T-helper 1 cell (primary cell): ENCODE measurements around the gene IQCH.

ENCODE experiments used
- DNase-seq, 5 donors: peaks; one replicate each; pipeline ENCODE4 v3.0.0-alpha.2; 2012 to 2020

Gene IQCH

DNA sequence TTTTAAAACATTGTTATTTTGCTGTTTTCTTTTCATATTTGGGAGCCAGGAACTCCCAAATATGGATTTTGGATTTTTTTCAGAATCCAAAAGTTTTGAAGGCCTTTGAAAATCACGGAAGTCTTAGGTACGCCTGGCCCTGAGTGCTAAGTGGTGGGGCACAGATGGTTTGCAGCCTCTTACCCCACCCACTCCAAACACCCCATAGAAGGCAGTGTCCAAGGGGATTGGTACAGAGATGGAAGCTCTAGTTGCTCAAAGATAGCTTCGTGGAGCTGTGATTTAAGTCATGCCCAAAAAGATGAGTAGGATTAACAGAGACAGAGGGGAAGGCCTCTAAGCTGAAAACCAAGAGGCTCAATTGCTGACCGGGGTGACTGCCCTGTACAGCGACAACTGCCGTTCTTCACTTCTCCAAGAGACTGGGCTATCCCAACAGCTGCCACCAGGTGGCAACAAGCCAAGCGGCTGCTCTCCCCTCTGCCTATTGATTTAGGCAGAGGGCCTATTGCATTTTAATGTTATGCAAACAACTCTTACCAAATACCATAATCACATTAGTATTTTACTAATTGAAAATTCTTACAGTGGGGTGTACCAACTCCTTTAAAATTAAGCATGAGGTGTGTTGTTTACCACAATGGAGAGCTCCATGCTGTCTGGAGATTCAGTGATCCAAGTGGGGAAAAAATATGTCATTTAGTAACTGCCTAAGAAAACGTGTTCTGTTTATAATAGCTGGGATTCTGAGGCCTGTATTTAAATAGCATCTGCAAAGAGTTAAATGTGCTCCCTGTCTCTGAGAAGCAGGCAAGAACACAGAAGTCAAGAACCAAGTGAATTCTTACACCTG, 202.3 kb downstream of the IQCH start:
- DNase-seq = peak; percentile 58 to 78 (median 64)

DNA sequence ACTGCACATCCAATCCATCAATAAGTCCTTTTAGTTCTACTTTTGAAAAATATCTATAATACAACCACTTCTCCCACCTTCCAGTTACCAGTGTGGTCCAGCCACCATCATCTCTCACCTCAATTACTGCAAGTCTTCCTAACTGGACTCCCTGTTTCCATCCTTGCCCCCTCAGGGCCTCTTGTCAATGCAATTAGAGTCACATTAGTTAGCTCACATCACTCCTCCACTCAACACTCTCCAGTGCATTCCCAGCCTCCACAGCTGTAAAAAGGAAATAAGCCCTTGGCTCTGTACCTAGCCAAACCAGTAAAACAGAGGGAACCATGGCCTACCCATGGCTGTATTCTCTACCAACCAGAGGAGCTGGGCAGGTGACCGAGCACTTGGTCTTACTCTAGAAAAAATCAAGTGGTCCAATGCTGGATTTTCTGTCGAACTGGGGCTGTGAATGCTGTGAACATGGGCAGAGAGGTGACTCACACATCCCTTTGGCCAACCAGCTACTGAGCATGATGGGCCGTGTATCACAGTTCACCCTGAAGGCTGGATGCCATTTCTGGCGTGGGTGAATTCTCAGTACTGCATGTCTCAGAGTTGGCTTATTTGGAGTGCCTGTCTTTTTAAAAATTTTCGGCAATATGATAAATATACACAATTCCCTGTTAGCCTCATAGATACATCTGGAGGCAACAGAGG, 203.9 kb downstream of the IQCH start:
- no peak for DNase-seq

- no peak for DNase-seq
Observed at GRCh38 chr15:67460521-67460920, 205.9 kb downstream of the IQCH start.

GRCh38 chr15:67461735-67462134, 207.1 kb downstream of the IQCH start:
- no peak for DNase-seq

- no peak for DNase-seq
Observed at GRCh38 chr15:67462875-67463274, 208.3 kb downstream of the IQCH start.

DNA sequence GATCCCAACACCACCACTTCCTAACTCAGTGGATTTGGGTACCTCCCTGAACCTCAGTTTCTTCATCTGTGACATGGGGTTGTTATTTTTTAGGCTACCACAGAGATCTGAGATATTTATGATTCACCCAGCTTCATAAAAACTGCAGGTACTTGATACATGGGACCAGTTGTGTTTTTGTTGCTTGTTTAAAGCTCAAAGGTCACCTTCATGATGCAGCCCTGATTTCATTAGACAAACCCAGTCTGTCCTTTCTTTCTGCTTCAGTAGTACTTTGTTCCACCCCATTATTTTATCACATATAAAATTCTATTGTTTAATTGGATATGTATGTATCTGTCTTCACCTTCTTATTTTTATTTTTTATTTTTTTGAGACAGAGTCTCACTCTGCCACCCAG, 208.9 kb downstream of the IQCH start:
- no peak for DNase-seq

- DNase-seq = no peak
Observed at GRCh38 chr15:67465196-67465952, 210.8 kb downstream of the IQCH start.

DNA sequence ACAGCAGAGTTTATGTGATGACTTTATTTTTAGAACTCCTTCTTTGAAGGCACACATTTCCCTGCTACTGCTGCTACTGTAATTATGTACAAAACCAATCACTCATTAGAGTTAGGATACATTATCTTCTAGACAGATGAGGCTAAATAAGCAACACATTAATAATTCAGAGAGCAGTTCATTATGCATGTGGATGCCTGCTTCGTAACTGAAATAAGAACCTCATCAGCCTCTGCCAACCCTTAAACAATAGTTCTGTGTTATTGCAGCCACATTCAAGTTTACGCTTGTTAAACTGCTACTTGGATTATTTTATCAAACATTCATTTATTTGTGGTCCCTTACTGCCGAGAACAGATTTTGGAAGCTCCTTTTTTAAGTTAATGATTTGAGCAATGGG, 213.8 kb downstream of the IQCH start:
- no peak for DNase-seq

- no peak for DNase-seq
Observed at GRCh38 chr15:67469680-67470079, 215.1 kb downstream of the IQCH start.

- no peak for DNase-seq
Observed at GRCh38 chr15:67472957-67473356, 218.4 kb downstream of the IQCH start.

DNA sequence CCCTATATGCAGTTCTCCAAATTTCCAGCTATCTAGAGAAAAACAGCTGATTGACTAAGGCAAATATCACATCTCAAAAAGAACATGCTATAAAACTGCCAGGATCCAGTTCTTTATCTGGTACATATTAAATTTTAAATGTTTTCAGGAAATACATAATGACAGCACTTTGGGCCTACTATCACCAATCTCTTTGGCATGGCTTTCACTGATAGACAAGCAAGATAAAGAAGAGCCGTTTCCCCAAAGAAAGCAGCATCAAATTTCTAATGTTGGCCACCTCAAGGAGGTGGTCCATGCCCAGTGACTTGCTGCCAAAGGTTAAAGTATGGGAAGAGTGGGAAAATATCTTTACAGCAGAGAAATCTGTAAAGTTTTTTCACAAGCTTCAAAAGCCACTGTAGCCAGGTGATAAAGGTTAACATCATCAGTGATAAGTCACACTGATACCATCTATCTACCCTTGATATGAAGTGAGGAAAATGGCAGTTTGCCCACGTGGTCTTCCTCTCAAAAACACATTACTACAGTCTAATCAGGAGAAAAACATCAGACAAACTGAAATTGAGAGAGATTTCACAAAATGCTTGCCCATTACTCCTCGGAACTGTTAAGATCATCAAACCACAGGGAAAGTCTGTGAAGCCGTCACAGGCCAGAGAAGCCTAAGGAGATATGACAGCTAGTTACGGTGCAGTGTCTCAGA, 220.0 kb downstream of the IQCH start:
- DNase-seq = no peak

DNA sequence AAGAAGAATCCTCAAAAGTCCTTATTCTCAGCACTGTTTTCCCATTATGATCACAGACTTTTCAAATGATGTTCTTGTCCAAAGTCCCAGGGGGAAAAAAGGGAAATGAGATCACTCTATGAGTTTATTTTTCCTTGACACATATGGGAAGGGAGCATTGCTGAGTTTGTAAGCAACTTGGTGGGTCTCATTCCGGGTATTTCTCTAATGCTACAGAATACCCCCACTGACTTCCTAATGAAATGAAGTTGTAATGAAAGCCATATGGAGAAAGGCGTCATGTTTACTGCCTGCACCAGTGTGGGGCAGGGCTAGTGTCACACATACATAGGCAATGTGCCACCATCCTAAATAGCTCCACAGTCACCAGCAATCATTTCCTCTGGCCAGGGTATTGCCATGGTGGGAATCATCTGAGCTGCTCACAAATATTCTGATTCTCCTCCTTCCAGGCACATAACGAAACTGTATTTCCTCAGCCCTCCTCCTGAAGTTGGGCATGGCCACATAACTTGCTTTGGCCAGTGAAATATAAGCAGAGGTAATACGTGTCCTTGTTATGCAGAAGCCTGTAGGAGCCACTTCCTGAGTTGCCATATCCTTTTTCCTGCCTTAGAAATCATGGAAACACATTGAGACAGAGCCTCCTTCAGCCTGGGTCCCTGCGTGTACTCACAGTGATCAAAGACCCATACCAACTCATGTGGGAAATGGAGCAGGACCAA, 225.4 kb downstream of the IQCH start:
- DNase-seq = no peak

- DNase-seq = no peak
Observed at GRCh38 chr15:67480741-67481140, 226.2 kb downstream of the IQCH start.

DNA sequence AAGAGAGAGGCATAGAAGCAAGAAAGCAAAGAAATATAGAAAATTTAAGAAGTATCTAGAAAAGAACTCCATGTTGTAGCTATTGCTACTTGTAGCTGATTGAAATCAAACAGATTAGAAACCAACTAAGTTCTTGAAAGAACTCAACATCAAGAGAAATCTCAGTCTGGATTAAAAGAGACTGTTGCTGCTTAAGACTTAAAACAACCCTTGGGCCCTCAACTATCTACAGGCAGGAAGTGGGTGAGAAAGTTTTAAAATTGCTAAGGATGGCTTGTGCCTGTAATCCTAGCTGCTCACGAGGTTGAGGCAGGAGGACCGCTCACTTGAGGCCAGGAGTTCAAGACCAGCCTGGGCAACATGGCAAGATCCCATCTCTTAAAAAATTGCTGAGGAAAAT, 227.1 kb downstream of the IQCH start:
- DNase-seq = no peak

GRCh38 chr15:67495585-67495984, 241.0 kb downstream of the IQCH start:
- no peak for DNase-seq

- no peak for DNase-seq
Observed at GRCh38 chr15:67501177-67501835, 246.7 kb downstream of the IQCH start.

DNA sequence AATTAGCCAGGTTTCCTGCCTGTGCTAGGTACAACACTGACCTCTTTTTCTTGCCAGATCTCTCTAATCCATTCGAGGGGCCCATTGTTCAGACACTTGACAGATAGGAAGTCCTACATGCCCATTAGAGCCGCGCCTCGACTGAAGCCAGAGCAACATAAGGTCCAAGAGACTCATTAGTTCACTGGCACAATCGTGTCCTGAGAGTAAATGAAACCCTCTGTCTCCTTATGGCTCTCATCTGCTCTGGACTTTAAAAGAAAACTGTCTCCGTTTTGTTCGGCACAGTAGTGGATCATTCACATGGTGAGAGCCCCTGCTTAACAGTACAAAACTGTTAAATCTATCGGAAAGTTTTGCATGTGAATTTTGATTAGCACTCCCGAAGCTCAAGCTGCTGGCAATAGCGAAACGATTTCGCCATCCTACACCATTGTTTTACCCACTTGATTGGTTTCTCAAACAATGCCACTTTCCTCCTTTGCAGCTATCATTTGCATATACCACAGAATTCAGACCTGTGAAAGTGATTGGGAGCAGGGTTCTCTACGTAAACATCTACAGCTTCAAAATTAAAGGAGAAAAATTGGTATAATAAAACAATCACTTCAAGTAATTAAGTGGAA, 247.4 kb downstream of the IQCH start:
- no peak for DNase-seq

- DNase-seq = no peak
Observed at GRCh38 chr15:67504056-67504455, 249.5 kb downstream of the IQCH start.

- no peak for DNase-seq
Observed at GRCh38 chr15:67504796-67505195, 250.2 kb downstream of the IQCH start.

DNA sequence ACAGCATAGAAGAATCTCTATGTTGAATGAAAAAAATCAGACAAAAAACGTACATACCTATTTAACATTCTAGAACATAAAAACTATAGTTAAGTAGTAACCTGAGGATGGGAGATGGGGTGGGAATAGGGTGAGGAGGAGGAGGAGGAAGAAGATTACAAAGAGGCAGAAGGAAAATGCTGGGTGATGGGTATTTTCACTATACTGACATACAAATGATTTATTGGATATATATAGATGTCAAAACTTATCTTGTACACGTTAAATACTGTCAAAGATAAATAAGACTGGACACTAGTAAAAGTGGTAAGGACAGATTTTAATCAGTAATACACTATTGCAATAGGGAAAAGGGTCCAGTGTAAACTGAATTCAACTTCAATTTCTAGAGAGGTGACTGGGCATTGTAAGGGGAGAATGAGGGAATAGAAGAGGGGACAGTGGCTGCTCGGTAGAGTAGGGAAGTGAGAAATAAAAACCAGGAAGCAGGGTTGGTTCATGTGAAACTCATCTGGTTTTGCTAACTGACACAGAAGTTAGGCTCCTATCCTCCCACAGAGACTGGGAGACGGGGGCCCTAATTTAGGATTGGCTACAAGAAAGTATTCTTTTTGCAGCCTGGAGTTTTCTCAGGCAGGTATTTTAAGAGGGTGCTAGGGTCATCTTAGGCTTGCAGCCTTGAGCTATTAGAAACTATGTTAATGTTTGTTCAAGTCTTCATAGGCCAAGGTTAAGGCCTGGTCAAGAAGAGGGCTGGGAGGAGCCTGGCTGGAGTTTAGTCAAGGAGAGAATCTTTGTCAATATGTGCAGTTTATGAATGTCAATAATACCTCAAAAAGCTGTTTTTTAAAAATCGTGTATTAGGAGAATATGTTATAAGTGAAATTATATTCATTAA, 251.3 kb downstream of the IQCH start:
- DNase-seq = no peak
